ENCODE measurements around the gene GPRC5A. TPM values are rescaled to one million over a fixed set of nuclear protein-coding genes. Genes with fewer than 3 reads are reported as not detected.

GPRC5A gene
- total and polyA plus RNA-seq, 2 of the 4 experiments (the other 2 are of a cell fraction), result 49.6 to 201 TPM

DNA sequence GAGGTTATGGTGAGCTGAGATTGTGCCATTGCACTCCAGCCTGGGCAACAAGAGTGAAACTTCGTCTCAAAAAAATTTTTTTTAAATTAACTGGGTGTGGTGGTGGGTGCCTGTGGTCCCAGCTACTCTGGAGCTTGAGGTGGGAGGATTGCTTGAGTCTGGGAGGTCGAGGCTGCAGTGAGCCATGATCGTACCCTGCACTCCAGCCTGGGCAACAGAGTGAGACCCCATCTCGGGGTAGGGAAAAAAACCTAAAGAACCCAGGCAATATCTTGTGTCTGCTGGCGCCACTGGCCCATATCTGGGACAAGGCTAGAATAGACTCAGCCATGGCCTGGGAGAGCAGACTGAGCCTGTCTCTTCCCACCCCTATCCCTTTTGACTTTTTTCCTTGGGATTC lies 9.1 kb upstream of the GPRC5A start:
- ChIA-PET POLR2A (ENCODE audit: unreplicated experiment) (no interaction called here), CTCF (no interaction called here)
- no peaks in the 10 kb centered on the region for H3K9me3 ChIP-seq (ENCODE audit: control insufficient read depth, insufficient read depth, low read length)
- peaks cover 16% of the 10 kb centered on the region for H3K9me1 ChIP-seq (ENCODE audit: insufficient read depth, low read length)
- in situ Hi-C loops (cut with MboI; ENCODE audit: low sequenced_read_pairs) (loop anchor here (10.0 kb wide), 1 partner anchor 47 kb away; no protein-coding TSS in a partner anchor), intact Hi-C loops (cut with micrococcal nuclease) (no loop called here), dilution Hi-C loops (cut with HindIII; ENCODE audit: low sequenced_read_pairs, unreplicated experiment) (no loop called here)
- peak overlapping the region; percentile 64; the same call in 1 of the 2 replicates for H3K23ac ChIP-seq (ENCODE audit: low read depth, low read length)
- no peaks in the 10 kb centered on the region for H4K20me1 ChIP-seq (ENCODE audit: insufficient read depth, low read length)
- peak overlapping the region; percentile 88 for H2AK5ac ChIP-seq (ENCODE audit: low read depth, low read length)
- no peak overlapping the region for H2AK9ac ChIP-seq (replicated peaks; ENCODE audit: low read depth, low read length, poor library complexity)
- H3K4me1 ChIP-seq (ENCODE audit: control insufficient read depth, insufficient read depth, low read length), result peaks cover 16% of the 10 kb centered on the region
- no peak overlapping the region for H3K4me2 ChIP-seq (ENCODE audit: low read depth, low read length)
- BruUV-seq (replicated peaks), result no TSS peak
- peak overlapping the region; percentile 98 for H2BK15ac ChIP-seq (ENCODE audit: low read depth, low read length)
- DNase-seq, result no peak
- no peak for ATAC-seq (ENCODE audit: low read depth)
- peak overlapping the region; percentile 51; the same call in 1 of the 2 replicates for H3K56ac ChIP-seq (ENCODE audit: extremely low read depth, insufficient read depth, low read length)
- H2AFZ ChIP-seq (replicated peaks; ENCODE audit: low read length, poor library complexity), result no peak overlapping the region
- H4K91ac ChIP-seq (ENCODE audit: insufficient read depth, low read depth, low read length), result peak overlapping the region; percentile 91
- H3K18ac ChIP-seq (ENCODE audit: low read depth, low read length), result peak overlapping the region; percentile 74
- peak overlapping the region; percentile 89 for H2BK5ac ChIP-seq (ENCODE audit: low read depth, low read length, poor library complexity, severe bottlenecking)
- H4K8ac ChIP-seq (ENCODE audit: low read depth in 2 of 2, low read length in 2 of 2), result peak overlapping the region; percentile 86 to 90
- TF ChIP-seq NFE2L2 (IDR thresholded peaks at IDR 0.05; ENCODE audit: low read depth, low read length), result no peak
- TF ChIP-seq SMC3 (IDR thresholded peaks at IDR 0.05; ENCODE audit: low read depth, low read length), result no peak
- TF ChIP-seq CHD1 (IDR thresholded peaks at IDR 0.05; ENCODE audit: low read depth, low read length), result no peak
- TF ChIP-seq, protein P1, sequence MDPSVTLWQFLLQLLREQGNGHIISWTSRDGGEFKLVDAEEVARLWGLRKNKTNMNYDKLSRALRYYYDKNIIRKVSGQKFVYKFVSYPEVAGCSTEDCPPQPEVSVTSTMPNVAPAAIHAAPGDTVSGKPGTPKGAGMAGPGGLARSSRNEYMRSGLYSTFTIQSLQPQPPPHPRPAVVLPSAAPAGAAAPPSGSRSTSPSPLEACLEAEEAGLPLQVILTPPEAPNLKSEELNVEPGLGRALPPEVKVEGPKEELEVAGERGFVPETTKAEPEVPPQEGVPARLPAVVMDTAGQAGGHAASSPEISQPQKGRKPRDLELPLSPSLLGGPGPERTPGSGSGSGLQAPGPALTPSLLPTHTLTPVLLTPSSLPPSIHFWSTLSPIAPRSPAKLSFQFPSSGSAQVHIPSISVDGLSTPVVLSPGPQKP (IDR thresholded peaks at IDR 0.05; ENCODE audit: borderline replicate concordance, low read depth, low read length), result no peak
- no peak for TF ChIP-seq BHLHE40 (IDR thresholded peaks at IDR 0.05; ENCODE audit: low read depth, low read length)
- TF ChIP-seq CEBPB (IDR thresholded peaks at IDR 0.05; ENCODE audit: low read depth, low read length), result no peak
- no peak for TF ChIP-seq POLR2A (IDR thresholded peaks at IDR 0.05; ENCODE audit: low read depth, low read length)
- no peak for TF ChIP-seq MAFK (IDR thresholded peaks at IDR 0.05; ENCODE audit: low read depth, low read length)
- TF ChIP-seq RFX5 (IDR thresholded peaks at IDR 0.05; ENCODE audit: low read depth, low read length), result no peak
- no peak for TF ChIP-seq FOS (IDR thresholded peaks at IDR 0.05; ENCODE audit: low read depth, low read length)
- TF ChIP-seq, protein P2, sequence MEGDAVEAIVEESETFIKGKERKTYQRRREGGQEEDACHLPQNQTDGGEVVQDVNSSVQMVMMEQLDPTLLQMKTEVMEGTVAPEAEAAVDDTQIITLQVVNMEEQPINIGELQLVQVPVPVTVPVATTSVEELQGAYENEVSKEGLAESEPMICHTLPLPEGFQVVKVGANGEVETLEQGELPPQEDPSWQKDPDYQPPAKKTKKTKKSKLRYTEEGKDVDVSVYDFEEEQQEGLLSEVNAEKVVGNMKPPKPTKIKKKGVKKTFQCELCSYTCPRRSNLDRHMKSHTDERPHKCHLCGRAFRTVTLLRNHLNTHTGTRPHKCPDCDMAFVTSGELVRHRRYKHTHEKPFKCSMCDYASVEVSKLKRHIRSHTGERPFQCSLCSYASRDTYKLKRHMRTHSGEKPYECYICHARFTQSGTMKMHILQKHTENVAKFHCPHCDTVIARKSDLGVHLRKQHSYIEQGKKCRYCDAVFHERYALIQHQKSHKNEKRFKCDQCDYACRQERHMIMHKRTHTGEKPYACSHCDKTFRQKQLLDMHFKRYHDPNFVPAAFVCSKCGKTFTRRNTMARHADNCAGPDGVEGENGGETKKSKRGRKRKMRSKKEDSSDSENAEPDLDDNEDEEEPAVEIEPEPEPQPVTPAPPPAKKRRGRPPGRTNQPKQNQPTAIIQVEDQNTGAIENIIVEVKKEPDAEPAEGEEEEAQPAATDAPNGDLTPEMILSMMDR (conservative IDR thresholded peaks at IDR 0.05; ENCODE audit: low read depth, low read length), result no peak
- TF ChIP-seq, protein P3, sequence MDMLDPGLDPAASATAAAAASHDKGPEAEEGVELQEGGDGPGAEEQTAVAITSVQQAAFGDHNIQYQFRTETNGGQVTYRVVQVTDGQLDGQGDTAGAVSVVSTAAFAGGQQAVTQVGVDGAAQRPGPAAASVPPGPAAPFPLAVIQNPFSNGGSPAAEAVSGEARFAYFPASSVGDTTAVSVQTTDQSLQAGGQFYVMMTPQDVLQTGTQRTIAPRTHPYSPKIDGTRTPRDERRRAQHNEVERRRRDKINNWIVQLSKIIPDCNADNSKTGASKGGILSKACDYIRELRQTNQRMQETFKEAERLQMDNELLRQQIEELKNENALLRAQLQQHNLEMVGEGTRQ (IDR thresholded peaks at IDR 0.05; ENCODE audit: low read depth, low read length), result no peak
- no peak for TF ChIP-seq RAD21 (IDR thresholded peaks at IDR 0.05; ENCODE audit: low read length)
- TF ChIP-seq RCOR1 (IDR thresholded peaks at IDR 0.05; ENCODE audit: insufficient replicate concordance, low read length), result no peak
- TF ChIP-seq MAZ (IDR thresholded peaks at IDR 0.05; ENCODE audit: borderline replicate concordance, low read depth, low read length), result no peak
- TF ChIP-seq MXI1 (IDR thresholded peaks at IDR 0.05; ENCODE audit: borderline replicate concordance, low read depth, low read length), result no peak
- H3K14ac ChIP-seq (replicated peaks; ENCODE audit: low read depth, low read length), result peak overlapping the region; percentile 94
- peak overlapping the region; percentile 70 for H3K27ac ChIP-seq (ENCODE audit: insufficient read depth, low read length)
- peak overlapping the region; percentile 96 for H2BK20ac ChIP-seq (ENCODE audit: low read depth, low read length)
- H3K79me1 ChIP-seq (ENCODE audit: low read depth in 1 of 2, low read length in 2 of 2), result peaks cover 9 to 18% of the 10 kb centered on the region in 2 experiments; a peak in 2 of 4 replicates
- peak overlapping the region; percentile 92 for H2BK120ac ChIP-seq (ENCODE audit: low read depth, low read length)
- H4K5ac ChIP-seq (ENCODE audit: low read depth, low read length), result peak overlapping the region; percentile 82; the same call in 1 of the 2 replicates
- H3K9ac ChIP-seq (ENCODE audit: low read depth, low read length), result no peak overlapping the region
- no peaks in the 10 kb centered on the region for H3K27me3 ChIP-seq (ENCODE audit: control insufficient read depth, insufficient read depth, low read length)
- no peaks in the 10 kb centered on the region for H3K36me3 ChIP-seq (ENCODE audit: control insufficient read depth, insufficient read depth, low read length)
- WGBS, 2 experiments (ENCODE audit: extremely low coverage in 2 of 2, insufficient read length in 1 of 2), result 100% methylated on average over 3 of the region's 5 CpGs; no CpG with 5 or more reads in 1 of the 2 experiments
- no peak overlapping the region for H3K4me3 ChIP-seq (ENCODE audit: insufficient read depth, low read depth, low read length)
- H3K4ac ChIP-seq (ENCODE audit: low read depth, low read length), result peak overlapping the region; percentile 95
